ENCODE measurements around the gene GAS7.
"Not testable (repeated sequence)": the region's sequence is repeated elsewhere in the genome, so short reads cannot be mapped to it uniquely, and the experiment has no call there.

Gene GAS7

GRCh38 chr17:10032118-10032852 lies 166.1 kb downstream of the GAS7 start:
- DNase-seq (ENCODE audit: insufficient read length, low spot score) (no peak), FAIRE-seq (no peak)

GRCh38 chr17:10031606-10032005 lies 166.8 kb downstream of the GAS7 start:
- FAIRE-seq = no peak
- DNase-seq (ENCODE audit: insufficient read length, low spot score) = no peak

- no peak for FAIRE-seq
- no peak for DNase-seq (ENCODE audit: insufficient read length, low spot score)
Observed at GRCh38 chr17:10031127-10031526, 167.3 kb downstream of the GAS7 start.

GRCh38 chr17:10029129-10029528 lies 169.3 kb downstream of the GAS7 start:
- FAIRE-seq (no peak), DNase-seq (ENCODE audit: insufficient read length, low spot score) (no peak)

- DNase-seq (ENCODE audit: insufficient read length, low spot score) (no peak), FAIRE-seq (no peak)
Observed at GRCh38 chr17:10025976-10026901, 172.2 kb downstream of the GAS7 start.

GRCh38 chr17:10025224-10025623 lies 173.2 kb downstream of the GAS7 start:
- DNase-seq (ENCODE audit: insufficient read length, low spot score) = no peak
- no peak for FAIRE-seq

GRCh38 chr17:10022416-10022815 lies 176.0 kb downstream of the GAS7 start:
- no peak for DNase-seq (ENCODE audit: insufficient read length, low spot score)
- FAIRE-seq = no peak

- DNase-seq (ENCODE audit: insufficient read length, low spot score) = no peak
- no peak for FAIRE-seq
Observed at GRCh38 chr17:10021272-10021984, 177.0 kb downstream of the GAS7 start.

DNA sequence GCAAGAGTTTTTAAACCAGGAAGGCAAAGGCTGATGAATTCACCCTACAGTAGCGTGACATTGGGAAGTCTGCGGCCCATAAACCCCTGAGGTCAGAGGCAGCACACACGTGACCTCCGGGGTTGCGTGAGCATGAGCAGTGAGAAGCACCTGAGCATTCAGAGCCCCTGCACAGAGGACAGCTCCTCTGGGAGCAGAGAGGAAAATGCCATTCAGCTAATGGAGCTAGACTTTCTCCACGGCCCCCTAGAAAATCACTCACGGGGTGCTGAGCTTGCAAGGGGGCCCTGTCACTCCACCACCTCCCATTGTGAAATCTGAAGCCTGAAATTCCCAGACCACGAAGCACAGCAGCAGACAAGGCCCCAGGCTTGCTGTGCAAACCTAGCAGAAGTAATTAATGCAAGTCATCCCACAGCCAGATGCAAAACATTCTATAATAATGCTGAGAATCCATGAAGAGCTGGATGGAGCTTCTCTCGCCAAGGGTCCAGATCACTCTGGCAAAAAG lies 178.4 kb downstream of the GAS7 start:
- FAIRE-seq (no peak), DNase-seq (ENCODE audit: insufficient read length, low spot score) (no peak)

GRCh38 chr17:10018461-10018891 lies 179.9 kb downstream of the GAS7 start:
- peak; percentile 23 for DNase-seq (ENCODE audit: insufficient read length, low spot score)
- FAIRE-seq = peak; percentile 96

DNA sequence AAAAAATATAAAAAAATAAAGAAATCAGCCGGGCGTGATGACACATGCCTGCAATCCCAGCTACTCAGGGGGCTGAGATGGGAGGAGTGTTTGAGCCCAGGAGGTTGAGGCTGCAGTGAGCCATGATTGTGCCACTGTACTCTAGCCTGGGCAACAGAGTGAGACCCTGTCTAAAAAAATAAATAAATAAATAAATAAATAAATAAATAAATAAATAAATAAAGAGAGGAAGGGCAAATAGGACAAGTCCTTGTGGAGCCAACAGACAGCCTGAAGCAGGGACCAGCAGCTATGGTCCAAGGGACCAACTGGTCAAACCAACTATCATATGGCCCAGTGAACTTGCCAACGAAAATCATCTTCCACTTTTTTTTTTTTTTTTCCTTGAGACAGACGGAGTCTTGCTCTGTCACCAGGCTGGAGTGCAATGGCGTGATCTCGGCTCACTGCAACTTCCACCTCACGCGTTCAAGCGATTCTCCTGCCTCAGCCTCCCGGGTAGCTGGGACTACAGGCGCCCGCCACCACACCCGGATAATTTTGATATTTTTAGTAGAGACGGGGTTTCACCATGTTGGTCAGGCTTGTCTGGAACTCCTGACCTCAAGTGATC lies 181.3 kb downstream of the GAS7 start:
- not testable (repeated sequence) for FAIRE-seq; DNase-seq (ENCODE audit: insufficient read length, low spot score)

GRCh38 chr17:10013365-10014112 lies 184.9 kb downstream of the GAS7 start:
- DNase-seq (ENCODE audit: insufficient read length, low spot score) (peak; percentile 44), FAIRE-seq (peak; percentile 91)

DNA sequence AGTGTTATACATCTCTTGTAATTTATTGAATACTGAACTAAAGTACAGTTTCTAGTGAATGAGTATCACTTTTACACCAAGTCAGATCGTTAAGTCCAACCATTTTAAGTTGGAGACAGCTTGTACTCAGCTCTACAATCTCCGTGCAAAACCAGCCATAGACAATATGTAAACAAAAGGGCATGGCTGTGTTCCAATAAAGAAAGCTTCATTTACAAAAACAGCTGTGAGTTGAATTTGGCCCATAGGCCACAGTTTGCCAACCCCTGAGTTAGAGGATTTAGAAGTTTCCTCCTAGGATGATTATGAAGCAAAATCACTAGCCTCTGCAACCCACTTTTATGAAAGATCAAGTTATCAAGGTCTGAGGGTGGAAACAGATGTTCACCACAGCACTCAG lies 187.7 kb downstream of the GAS7 start:
- FAIRE-seq = no peak
- DNase-seq (ENCODE audit: insufficient read length, low spot score) = no peak

DNA sequence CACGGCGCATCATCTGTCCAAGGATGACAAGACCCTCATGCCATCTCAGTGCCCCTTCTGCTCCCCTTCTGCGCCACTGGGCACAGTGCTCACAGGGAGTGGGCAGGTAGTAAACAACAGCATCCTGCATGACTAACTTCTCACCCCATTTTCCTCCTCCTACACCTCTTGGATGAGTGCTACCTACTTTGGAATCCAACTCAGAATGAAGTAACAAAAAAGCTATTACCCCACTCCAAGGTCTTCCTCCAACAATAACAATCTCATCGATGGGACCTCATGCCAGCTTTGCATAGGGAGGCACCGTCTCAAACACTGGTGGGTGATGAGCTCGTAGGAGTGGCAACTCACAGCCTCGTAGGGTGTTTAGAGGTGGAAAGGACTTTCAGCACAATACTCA lies 194.7 kb downstream of the GAS7 start:
- no peak for DNase-seq (ENCODE audit: insufficient read length, low spot score)
- FAIRE-seq = no peak

- FAIRE-seq; DNase-seq (ENCODE audit: insufficient read length, low spot score): not testable (repeated sequence)
Observed at GRCh38 chr17:10002567-10003360, 195.6 kb downstream of the GAS7 start.

- DNase-seq (ENCODE audit: insufficient read length, low spot score) = no peak
- peak; percentile 58 for FAIRE-seq
Observed at GRCh38 chr17:10001306-10001873, 197.0 kb downstream of the GAS7 start.

- FAIRE-seq (peak; percentile 97), DNase-seq (ENCODE audit: insufficient read length, low spot score) (no peak)
Observed at GRCh38 chr17:9999919-10000695, 198.3 kb downstream of the GAS7 start.

DNA sequence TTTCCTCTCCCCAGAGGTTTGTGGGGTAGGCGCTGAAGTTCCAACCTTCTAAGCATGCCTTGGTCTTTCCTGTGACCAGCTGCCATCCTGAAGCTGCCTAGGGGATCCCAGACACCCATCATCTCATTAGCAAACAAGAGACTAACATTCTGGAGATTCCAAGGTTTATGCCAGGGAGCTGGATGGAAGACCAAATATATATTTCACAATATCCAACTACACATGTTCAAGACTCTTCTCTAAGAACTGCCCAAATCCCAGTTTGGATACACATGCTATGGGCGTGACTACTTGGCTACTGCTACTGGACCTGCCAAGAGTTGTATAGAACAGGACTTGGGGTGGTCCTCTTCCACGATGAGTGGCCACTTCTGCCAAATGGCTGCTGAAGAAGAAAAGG lies 200.3 kb downstream of the GAS7 start:
- FAIRE-seq = no peak
- DNase-seq (ENCODE audit: insufficient read length, low spot score) = no peak

Data from GM19239 (cell line).